Dedifferentiated amniotic fluid mesenchymal stem cell (primary cell): ENCODE measurements around the gene ENO1.
"Not testable (repeated sequence)": the region's sequence is repeated elsewhere in the genome, so short reads cannot be mapped to it uniquely, and the experiment has no call there.

Experiments
- DNase-seq: peaks from one replicate; pipeline ENCODE4 v3.0.0-alpha.2; 2016; ENCODE audit errors: extremely low spot score

The ENO1 gene

DNA sequence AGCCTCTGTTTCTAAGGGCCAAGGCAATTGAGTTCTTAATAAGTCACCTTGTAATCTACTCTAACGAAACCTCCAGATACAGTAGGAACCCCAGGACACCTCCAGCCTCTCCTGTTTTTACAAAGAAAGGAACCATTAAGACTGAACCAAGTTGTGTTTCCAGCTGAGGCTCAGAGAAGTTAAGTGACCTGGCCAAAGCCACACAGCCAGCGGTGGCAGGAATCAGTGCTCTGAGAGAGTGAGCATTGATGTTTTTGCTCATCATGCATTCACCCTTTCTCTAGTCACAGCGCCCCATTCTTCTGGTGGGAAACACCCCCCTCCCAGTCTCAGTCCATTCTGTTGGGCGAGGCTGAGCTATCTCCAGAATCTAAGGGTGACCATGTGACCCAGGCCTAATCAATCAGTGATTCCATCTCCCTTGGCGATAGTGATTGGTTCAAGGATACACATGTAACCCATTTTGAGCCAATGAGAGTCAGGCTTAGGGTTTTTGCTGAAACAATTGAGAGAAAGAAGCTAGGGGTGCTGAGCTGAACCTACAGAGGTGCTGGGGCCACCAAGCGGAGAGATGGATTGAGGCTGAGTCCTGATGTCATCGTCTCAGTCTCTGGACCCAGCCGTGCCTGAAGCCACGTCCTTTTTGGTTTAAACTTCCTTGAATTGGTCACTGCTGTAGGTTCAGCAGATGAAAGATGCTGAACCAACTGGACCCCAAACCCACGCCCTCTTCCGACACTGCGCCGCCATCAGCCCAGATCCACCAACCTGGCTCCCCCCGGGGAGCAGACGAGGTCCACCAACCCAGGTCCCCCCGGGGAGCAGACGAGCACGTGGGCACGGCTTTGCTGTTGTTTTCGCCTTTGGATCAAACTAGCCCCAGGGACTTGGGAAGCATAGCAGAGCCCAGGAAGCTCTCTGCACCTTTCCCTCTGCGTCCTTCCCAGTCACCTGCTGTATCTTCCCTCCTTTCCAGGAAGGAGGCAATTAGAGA is 33.1 kb downstream of the ENO1 start:
- no peak for DNase-seq

DNA sequence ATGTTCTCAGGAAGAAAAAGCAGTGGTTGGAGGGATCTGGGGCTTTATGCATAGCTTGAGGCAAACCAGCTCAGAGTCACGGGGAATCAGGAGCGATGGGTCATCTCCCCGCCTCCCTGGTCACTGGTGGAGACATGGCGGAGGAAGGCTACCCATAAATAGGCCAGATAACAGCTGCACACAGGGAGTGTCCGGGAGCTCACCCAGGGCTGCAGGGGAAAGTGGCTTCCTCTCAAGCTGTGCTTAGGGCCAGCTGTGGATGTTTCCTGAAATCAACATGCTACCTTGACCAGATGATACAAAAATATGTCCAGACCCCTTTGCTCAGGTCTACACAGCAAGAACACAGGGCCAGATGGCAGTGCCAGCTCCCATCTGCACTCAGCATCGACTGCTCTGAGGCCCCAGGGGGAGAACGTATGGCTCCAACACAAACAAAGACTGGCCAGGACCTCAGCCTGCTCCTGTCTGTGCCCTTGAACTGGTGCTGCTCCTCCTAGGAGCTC is 33.9 kb downstream of the ENO1 start:
- no peak for DNase-seq

DNA sequence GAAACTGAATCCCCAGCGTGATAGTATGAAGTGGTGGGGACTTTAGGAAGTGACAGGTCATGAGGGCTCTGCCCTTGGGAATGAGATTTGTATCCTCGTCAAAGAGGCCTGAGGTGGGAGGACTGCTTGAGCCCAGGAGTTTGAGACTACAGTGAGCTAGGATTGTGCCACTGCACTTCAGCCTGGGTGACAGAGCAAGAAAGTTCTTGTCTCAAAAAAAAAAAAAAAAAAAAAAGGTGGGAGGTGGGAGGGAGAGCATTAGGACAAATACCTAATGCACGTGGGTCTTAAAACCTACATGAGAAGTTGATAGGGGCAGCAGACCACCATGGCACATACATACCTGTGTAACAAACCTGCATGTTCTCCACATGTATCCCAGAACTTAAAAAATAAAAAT is 37.1 kb downstream of the ENO1 start:
- DNase-seq: no peak

DNA sequence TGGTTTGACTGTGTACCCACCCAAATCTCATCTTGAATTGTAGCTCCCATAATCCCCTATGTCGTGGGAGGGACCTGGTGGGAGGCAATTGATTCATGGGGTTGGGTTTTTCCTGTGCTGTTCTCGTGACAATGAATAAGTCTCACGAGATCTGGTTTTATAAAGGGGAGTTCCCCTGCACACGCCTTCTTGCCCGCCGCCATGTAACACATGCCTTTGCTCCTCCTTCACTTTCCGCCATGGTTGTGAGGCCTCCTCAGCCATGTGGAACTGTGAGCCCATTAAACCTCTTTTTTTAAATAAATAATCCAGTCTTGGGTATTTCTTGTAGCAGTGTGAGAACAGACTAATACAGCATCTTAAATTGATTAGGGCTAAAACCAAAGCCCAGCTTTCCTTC is 38.5 kb downstream of the ENO1 start:
- no peak for DNase-seq

DNA sequence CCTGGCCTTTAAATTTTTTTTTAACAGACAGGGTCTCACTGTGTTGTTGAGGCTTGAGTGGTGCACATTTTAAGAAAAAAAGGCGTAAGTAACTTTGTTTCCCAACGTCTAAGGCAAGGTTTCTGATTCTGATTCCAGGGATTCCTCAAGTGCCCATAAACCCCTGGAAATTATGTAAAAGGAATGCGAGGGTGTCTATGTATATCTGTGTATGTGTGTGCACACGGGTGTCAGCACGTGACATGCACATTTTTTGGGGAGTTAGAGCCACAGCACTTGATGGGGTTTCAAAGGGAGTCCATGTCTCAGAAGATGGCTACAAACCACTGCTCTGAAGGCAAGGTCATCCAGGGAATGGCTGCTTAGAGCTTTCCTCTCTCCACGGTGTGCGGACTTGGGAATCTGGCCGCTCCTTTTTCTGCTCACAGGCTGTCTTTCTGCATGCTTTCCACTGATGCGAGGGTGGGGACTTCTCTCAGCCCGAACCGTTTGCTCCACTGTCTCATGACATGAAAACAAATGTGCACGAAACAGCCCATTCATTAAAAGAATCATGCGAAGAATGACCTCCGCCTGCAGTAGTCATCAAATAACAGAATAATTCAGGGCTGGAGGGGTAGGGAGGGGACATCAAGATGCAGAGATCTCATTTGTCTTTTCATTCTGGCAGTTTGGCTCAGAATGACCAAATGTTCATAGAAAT is 42.4 kb downstream of the ENO1 start:
- DNase-seq: no peak

DNA sequence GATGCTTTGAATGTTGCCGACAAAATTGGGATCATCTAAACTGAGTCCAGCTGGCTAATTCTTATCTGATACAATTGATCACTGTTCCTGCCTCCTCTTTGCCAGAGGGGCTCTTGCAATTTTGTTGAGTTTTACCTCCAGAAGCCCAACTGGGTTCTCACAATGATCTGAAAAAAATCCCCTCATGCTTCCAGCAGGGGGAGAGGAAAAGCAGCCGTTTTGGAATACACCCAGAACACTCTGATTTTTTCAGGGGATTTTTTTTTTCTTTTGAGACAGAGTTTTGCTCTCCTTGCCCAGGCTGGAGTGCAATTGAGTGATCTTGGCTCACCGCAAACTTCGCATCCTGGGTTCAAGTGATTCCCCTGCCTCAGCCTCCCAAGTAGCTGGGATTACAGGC is 47.1 kb downstream of the ENO1 start:
- DNase-seq: no peak

DNA sequence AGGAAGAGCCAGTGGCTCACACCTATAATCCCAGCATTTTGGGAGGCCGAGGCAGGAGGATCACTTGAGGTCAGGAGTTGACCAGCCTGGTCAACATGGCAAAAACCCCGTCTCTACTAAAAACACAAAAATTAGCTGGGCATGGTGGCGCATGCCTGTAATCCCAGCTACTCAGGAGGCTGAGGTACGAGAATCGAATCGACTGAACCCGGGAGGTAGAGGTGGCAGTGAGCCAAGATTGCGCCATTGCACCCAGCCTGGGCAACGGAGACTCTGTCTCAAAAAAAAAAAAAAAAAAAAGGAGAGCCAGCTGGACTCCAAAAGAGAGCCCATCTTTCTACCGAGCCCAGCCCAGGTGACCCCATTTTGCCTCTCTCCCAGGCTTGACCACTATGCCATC is 47.8 kb downstream of the ENO1 start:
- DNase-seq: not testable (repeated sequence)

DNA sequence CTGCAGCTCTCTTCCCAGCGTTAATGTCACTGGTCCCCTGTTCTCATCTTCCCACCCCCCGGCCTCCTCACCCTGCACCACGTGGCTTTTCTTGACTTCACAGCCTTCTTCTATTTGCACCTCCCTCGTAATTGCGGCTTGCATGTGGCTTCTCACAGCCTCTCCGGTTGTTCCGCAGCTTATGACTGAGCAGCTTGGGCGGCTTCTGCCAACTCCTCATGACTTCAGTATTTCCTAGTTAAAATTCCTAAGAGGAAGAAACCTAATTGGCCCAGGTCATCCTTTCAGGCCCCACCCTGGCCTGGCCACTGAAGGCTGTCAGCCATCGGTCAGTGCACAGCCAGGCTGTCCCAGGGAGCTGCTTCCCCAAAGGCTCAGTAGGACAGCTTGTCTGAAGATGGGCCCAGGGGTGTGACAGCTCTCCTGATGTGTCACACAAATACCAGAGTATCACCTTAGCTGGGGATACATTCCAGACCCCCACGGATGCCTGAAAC is 52.5 kb downstream of the ENO1 start:
- DNase-seq: no peak

DNA sequence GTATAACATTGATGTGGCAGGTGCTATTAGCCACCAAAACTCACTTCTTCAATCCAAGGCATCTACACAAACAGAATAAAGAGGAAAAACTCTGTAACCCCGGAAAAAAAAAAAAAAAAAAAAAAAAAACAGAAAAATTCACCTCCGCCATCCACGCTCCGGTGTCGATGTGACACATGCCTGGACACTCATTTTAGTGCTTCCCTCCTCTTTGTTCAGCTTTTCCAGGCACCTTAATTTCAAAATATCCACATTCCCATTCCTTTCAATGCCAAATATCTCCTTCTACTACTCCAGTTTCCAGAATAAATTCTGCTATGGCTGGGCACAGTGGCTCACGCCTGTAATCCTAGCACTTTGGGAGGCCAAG is 55.2 kb downstream of the ENO1 start:
- DNase-seq: no peak

DNA sequence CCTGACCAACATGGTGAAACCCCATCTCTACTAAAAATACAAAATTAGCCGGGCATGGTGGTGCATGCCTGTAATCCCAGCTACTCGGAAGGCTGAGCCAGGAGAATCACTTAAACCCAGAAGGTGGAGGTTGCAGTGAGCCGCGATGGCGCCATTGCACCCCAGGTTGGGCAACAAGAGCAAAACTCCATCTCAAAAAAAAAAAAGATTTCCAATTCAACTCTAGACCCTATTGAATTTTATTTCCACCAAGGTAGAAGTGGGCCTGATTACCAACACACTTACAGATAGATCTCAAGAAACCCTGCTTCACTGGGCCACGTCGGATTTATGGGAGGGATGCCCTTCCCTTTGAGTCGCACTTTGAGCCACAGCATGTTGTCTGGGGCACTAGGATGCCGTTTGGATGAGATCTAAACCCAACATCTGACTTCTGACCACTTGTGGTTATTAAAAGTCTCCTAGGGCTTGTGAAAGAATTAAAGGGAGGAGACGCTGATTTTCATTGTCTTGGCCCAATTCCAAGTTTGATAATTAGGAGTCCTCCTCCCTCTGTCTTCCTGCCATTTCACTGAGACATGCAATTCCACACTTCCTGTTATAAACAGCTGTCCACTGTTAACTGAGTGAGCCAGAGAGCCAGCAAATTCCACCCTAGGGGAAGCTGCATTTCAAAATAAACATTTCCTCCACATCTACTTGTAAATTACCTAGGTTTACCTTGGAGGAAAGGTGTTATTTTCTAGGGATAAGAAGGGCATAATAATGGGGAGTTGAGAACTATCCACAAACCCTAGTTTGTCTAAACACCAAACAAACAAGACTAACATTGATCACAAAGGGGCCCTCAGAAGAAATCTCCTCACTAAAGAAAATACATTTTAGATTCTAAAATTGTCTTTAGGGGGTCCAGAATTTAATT is 55.9 kb downstream of the ENO1 start:
- DNase-seq: peak; percentile 82

DNA sequence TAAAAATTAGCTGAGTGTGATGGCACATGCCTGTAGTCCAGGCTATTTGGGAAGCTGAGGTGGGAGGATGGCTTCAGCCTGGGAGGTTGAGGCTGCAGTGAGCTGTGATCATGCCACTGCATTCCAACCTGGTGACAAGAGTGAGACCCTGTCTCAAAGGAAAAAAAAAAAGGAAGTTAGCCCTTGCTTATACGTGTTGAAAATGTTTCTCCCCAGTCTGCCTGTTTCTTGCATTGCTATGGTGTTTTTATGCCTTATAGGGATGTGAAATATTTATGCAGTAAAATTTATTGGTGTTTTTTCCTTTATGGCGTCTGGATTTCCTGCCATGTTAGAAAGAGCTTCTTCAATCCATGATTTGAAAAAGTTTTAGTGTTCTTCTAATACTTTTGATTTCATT is 57.4 kb downstream of the ENO1 start:
- DNase-seq: no peak

DNA sequence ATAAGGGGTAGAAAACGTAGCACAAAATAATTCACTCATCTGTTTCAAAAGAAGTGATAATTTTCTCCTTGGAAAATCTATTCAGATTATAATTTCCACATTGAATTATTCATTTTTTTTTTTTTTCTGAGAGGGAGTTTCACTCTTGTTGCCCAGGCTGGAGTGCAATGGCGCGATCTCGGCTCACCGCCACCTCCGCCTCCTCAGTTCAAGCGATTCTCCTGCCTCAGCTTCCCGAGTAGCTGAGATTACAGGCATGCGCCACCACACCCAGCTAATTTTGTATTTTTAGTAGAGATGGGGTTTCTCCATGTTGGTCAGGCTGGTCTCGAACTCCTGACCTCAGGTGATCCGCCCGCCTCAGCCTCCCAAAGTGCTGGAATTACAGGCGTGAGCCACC is 59.7 kb downstream of the ENO1 start:
- DNase-seq: not testable (repeated sequence)

DNA sequence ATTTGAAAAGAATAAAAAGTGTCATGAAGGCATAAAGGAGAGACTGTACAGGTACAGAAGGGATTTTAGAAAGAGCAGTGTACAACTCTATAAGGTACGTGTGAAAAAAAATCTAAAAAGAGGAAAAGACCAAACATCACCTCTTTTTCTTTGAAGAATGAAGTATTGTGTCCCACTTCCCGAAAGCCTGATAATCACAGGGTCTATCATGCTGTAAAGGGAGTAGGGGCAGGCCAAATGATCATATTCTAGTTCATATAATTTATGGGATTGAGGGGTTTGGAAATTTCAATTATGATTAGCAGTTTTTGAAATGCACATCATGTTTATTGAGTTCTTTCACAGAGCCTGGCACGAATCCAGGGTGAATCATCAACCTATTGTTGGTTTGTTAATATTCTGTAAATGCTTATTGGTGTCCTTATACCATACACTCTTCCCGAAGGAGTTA is 60.1 kb downstream of the ENO1 start:
- DNase-seq: peak; percentile 60

DNA sequence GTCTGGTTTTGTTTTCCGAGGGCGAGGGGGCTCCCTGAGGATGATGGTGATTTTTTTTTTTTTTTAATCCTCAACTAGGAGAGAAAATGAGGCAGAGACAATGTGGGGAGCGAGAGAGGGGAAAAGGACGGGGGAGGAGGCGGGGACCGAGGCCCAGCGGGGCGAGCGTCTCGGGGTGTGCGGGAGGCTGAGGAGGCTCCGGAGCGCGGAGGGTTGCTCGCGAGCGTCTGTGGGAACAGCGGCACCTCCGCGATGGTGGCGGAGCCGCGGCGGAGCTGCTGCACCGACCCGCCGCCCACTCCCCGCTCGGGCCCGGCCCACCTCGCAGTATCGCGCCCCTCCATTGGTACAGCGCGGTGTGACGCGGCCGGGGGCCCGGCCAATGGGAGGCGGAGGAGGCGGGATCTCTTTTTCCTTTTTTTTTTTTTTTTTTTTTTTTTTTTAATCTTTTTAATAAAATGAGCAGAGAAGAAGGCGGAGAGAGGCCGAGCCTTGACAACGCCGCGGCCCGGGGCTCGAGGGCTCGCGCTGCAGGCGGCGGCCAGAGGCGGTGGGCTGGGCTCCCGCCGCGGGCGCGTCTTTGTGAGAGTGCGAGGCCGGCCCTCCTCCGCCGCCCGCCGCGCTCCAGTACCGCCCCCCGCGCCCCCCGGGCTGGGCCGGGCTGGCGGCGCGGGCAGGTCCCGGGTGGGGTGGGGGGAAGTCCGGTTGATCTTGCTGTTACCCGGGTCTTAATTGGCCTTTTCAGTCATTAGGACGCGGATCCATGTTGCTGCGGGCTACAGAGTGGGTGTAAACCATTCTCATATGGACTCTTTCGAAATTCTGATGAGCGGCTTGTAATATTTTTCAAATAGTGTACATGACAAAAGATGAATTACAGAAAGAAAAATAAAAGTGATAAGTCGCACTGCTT is 60.8 kb downstream of the ENO1 start, which contains the start of gene RERE:
TSS of gene RERE (minus strand) at position 229 of the 913 bp plus-strand sequence.
- peak; percentile 85 for DNase-seq

DNA sequence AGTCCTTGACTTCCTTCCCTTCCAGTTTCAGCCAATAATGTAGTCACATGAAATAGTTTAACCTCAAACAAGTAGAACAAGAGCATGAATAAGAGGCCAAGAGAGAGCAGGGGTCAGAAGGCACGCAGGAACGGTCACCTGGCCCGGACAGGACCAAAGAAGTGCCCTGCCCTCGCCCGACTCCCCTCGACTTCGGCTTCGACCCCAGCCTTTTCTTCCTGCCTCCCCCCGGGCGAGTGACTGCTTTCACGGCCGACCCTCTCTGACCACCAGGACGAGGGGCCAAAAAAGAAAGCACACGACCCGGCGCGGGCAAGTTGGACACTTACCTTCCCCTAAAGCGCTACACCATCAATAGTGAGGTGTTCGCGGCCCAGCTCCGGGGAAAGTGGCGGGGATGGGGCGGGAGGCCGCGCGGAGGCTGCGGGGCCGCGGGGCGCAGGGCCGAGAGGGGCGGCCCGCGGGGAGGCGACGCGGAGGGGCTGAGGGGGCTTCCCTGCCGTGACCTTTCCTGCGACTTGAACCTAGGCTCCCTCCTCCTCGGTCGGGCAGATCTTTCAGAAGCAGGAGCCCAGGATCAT is 61.6 kb downstream of the ENO1 start:
- DNase-seq: no peak

DNA sequence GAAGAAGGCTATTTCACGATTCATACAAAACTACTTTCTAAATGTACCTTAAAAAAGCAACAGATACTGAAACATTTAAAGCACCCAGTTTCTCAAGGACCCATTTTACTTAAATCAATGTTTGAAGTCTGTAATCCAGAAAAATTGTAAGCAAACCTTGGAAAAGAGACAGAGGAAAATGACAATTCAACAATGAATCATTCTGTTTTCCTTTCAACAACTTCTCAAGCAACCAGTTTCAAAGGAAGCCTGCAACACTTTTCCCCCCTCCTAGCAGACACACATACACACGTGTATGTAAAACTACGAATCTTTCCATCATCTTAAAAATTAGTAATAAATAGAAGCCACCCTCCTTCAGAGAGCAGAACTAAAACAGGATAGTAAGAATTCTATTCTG is 62.2 kb downstream of the ENO1 start:
- no peak for DNase-seq

DNA sequence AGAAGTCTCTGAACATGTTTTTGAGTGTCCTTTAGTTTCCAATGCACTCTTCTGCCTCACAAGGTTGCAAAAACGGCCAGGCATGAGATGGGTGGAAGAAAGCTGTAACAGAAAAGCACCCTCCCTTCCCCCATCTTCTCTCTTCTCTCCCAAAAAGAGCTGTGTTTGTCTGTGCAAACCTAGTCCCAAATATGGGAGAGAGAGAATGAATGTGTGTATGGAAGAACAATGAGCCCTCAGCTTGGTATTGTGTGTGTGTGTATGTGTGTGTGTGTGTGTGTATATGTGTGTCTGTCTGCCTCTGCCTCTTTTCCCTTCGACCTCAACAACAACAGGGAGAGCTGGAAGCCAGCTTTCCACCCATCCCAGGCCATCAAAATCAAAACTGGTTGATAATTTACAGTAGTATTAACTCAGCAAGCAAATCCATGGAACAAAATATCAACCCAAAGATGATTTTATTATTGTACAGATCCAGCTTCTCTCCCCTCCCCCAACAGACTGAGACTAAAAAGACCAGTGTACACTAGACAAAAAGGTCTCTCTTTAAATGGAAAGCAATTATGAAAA is 62.8 kb downstream of the ENO1 start:
- no peak for DNase-seq

DNA sequence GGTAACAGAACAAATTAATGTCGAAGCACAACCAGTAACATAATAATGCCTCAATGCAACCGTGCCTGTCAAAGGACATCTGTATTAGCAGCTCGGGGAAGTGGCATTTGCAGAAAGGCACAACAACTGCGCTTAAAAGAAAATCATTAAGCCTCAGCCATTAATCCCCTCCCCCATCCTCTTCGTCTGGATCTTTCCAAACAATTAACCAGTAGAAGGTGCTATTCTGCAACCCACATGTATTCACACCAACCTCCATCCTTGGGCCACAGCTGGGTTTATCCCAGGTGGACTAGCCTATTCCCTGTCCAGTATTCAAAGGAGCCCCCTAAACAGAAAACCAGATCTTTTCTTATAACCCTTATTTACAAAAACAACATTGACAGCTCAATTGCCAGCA is 63.6 kb downstream of the ENO1 start:
- DNase-seq: no peak

DNA sequence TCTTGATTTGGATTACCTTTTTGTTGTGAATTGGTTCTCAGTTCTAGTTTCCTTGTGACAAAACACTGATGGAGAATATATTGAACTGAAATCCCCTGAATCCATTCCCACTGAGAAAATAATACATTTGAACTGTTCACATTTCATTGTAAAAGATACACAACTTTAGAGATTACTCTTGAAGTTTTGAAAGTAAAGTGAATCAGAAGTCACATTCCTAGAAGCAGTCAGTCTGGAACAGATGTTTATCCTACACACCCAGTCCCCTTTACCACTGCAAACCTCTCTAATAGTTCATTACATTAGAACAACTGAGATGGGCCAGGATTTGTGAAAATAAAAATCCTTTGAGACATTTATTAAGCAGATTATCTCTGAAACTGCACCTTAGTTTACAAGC is 64.5 kb downstream of the ENO1 start:
- DNase-seq: no peak
